Stomach (tissue), 4 donors: Measurements from ENCODE around the gene WDR20.

Experiments used
- EP300 ChIP-seq: sonication (generic); formaldehyde crosslinking; IDR thresholded peaks from one replicate; pipeline ENCODE4 v1.6.1; 2017; ENCODE audit warnings: antibody characterized with exemption
- TF ChIP-seq, protein P1 (sequence below), 7 experiments: fragments of 450-650 bp in 4 of 7; fragments of 200-600 bp in 3 of 7; sonication (generic) in 3 of 7; IDR thresholded peaks; one replicate each; pipeline ENCODE4 v1.5.1; 2016 to 2019; ENCODE audit warnings: antibody characterized with exemption in 7 of 7, control low read depth in 2 of 7, mild to moderate bottlenecking in 1 of 7

DNA sequence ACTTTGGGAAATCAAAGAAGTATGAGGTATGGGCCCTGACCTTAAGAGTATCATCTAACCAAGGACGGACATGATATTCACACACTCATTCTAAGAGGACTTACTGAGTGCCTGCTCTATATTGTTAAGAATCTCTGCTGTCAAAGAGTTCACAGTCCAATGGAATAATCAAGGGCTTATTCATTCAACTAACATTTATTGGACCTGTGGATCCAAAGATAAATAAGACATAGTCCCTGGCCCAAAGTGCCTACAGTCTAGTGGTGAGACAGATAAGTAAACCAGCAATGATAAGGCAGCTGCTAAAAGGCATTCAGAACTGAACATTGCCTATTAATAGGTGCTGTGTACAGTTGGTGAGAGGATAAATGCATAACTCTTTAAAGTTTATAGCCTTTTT lies 11.0 kb downstream of the WDR20 start:
- no peak for TF ChIP-seq EP300
- TF ChIP-seq, protein P1, sequence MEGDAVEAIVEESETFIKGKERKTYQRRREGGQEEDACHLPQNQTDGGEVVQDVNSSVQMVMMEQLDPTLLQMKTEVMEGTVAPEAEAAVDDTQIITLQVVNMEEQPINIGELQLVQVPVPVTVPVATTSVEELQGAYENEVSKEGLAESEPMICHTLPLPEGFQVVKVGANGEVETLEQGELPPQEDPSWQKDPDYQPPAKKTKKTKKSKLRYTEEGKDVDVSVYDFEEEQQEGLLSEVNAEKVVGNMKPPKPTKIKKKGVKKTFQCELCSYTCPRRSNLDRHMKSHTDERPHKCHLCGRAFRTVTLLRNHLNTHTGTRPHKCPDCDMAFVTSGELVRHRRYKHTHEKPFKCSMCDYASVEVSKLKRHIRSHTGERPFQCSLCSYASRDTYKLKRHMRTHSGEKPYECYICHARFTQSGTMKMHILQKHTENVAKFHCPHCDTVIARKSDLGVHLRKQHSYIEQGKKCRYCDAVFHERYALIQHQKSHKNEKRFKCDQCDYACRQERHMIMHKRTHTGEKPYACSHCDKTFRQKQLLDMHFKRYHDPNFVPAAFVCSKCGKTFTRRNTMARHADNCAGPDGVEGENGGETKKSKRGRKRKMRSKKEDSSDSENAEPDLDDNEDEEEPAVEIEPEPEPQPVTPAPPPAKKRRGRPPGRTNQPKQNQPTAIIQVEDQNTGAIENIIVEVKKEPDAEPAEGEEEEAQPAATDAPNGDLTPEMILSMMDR (IDR thresholded peaks at IDR 0.05) = no peak
